Heart left ventricle (tissue), 13 donors: ENCODE results near the gene MAGED1.

Source experiments
- POLR2A ChIP-seq, 2 donors: fragments of 450-650 bp; IDR thresholded peaks; one replicate each; pipeline ENCODE4 v1.6.1; 2017; ENCODE audit warnings: antibody characterized with exemption in 2 of 2, mild to moderate bottlenecking in 2 of 2, moderate library complexity in 2 of 2
- TF ChIP-seq, protein P1 (sequence below), 12 donors: fragments of 200-600 bp; sonication (generic) in 4 of 12; IDR thresholded peaks; one replicate each; pipeline versions ENCODE4 v1.5.0 to v1.8.0; 2018 to 2022; ENCODE audit warnings: antibody characterized with exemption in 12 of 12, mild to moderate bottlenecking in 5 of 12
- donor health status: ischemic (EF 13 %, LVEDD 7.1; RV severe dilation, severe dysfunction).
- donor health status: DM: no; HTN: yes; CAD: no.
- donor health status: DM: no; HTN: no; CAD: no.
- donor health status: ischemic (EF 25% LVEDD 6.9; RV normal size, moderate dysfunction).
- donor health status: ischemic (EF 25% LVEDD 5.7; RV mildly dilated, moderate dysfunction).
- donor health status: ischemic (EF 35%, LVEDD 5.7; RV mildly dilated, moderate dysfunction).
- donor health status: nonischemic (EF 11% LVEDD 7.7; RV severe dilation, severe dysfunction).
- donor health status: DM: yes; HTN: yes; CAD: no.
- donor health status: PGD.
- donor health status: ischemic (EF 29% LVEDD 5.4; RV normal size, mild dysfunction).
- donor health status: nonischemic (EF 23%, LVEDD 6.1; RV moderate dilation, normal function).

DNA sequence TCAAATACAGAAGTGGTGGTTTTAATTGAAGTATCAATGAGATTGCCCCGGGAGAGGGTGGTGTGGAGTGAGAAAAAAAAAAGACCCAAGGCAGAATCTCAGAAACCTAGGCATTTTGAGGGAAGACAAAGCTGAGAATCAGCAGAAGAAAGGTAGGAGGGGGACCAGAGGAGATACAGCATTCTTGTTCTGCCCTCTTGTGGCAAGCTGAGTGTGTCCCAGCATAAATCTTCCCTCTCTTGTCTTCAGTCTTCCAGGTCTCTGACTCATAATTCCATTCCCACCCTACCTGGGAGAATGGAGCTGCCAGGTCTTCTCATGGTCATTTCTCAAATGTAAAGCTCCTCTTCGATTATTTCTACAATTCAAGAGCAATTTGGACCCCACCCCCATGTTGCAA lies 32.7 kb upstream of the MAGED1 start:
- TF ChIP-seq, protein P1, sequence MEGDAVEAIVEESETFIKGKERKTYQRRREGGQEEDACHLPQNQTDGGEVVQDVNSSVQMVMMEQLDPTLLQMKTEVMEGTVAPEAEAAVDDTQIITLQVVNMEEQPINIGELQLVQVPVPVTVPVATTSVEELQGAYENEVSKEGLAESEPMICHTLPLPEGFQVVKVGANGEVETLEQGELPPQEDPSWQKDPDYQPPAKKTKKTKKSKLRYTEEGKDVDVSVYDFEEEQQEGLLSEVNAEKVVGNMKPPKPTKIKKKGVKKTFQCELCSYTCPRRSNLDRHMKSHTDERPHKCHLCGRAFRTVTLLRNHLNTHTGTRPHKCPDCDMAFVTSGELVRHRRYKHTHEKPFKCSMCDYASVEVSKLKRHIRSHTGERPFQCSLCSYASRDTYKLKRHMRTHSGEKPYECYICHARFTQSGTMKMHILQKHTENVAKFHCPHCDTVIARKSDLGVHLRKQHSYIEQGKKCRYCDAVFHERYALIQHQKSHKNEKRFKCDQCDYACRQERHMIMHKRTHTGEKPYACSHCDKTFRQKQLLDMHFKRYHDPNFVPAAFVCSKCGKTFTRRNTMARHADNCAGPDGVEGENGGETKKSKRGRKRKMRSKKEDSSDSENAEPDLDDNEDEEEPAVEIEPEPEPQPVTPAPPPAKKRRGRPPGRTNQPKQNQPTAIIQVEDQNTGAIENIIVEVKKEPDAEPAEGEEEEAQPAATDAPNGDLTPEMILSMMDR (IDR thresholded peaks at IDR 0.05) = peak in 11 of 12 donors; percentile 15 to 56 (median 43)
- TF ChIP-seq POLR2A (IDR thresholded peaks at IDR 0.05) = no peak
